Colonic mucosa (tissue), 4 donors: Measurements from ENCODE around the gene METRN. TPM values are rescaled to one million over a fixed set of nuclear protein-coding genes. Genes with fewer than 3 reads are reported as not detected.
A peak's percentile ranks its signal among the peaks of the same experiment; 100 is the strongest.

Experiments
- DNase-seq: peaks from one replicate; pipeline ENCODE4 v3.0.0-alpha.2; 2020
- H3K27ac ChIP-seq: fragments of 200-600 bp; one replicate; pipeline ENCODE4 v1.8.0; 2021
- H3K27me3 ChIP-seq: fragments of 200-600 bp; one replicate; pipeline ENCODE4 v1.8.0; 2021
- H3K36me3 ChIP-seq: fragments of 200-600 bp; one replicate; pipeline ENCODE4 v1.8.0; 2021
- H3K4me1 ChIP-seq: fragments of 200-600 bp; one replicate; pipeline ENCODE4 v1.8.0; 2021; ENCODE audit warnings: mild to moderate bottlenecking
- H3K4me3 ChIP-seq: fragments of 200-600 bp; one replicate; pipeline ENCODE4 v1.8.0; 2021
- H3K9ac ChIP-seq, 2 donors: one replicate each; pipeline ENCODE4 v1.7.0; 2013; ENCODE audit warnings: control low read depth in 2 of 2, low read depth in 2 of 2, low read length in 2 of 2
- H3K9me3 ChIP-seq: fragments of 200-600 bp; one replicate; pipeline ENCODE4 v1.8.0; 2021
- CTCF ChIP-seq: fragments of 200-600 bp; IDR thresholded peaks from one replicate; pipeline ENCODE4 v1.8.0; 2022; ENCODE audit warnings: antibody characterized with exemption, mild to moderate bottlenecking
- intact Hi-C: fragments of 100-400 bp; cut with DNase I; formaldehyde crosslinking; loops from one replicate; pipeline ENCODE4 v1.14.1; 2022
- total RNA-seq, 2 donors: library from RNA; stranded (reverse); fragmentation: NEBNext Ultra II Directional in 1 of 2; extraction: Animal tissue kit (Norgen Biotek cat#: 25700) in 1 of 2; gene quantifications; one replicate each; pipeline ENCODE4 v1.2.1, GENCODE V29; 2021
- donor health status: healthy.
- donor health status: DM: no; HTN: no; CAD: no.
- donor health status: DM: no; HTN: no; CAD: no.

Gene METRN
- 10 to 100 TPM; 23.3 to 50.0 TPM for total RNA-seq

GRCh38 chr16:714558-715476, at the start of gene METRN:
Gene METRN, plus strand, starts transcription at chr16:715118. Its CDS starts 172 bp downstream, at chr16:715290.
- H3K4me3 ChIP-seq = peak within 1 kb of the TSS; percentile 70
- no peaks in the 10 kb centered on the region for H3K36me3 ChIP-seq
- no peak for TF ChIP-seq CTCF
- intact Hi-C loops = loop anchor here (5.0 kb wide), 1 partner anchor 342 kb away; no protein-coding TSS in a partner anchor
- H3K27me3 ChIP-seq = peaks cover 17% of the 10 kb centered on the region
- H3K9me3 ChIP-seq = no peaks in the 10 kb centered on the region
- H3K4me1 ChIP-seq = peaks cover 26% of the 10 kb centered on the region
- peak; percentile 92 for DNase-seq
- H3K9ac ChIP-seq = peak within 1 kb of the TSS; percentile 19 to 51
- no peak within 1 kb of the TSS for H3K27ac ChIP-seq

GRCh38 chr16:666572-666971, 48.3 kb upstream of the METRN start:
- Histone ChIP-seq H3K36me3 (peaks cover 8% of the 10 kb centered on the region), H3K9me3 (no peaks in the 10 kb centered on the region), H3K4me3 (no peak overlapping the region), H3K27ac (no peak overlapping the region), H3K9ac (peak overlapping the region in 1 of 2 donors; percentile 35), H3K4me1 (peaks cover 6% of the 10 kb centered on the region), H3K27me3 (no peaks in the 10 kb centered on the region)
- TF ChIP-seq CTCF = no peak
- no peak for DNase-seq
- intact Hi-C loops = no loop called here

- no peak overlapping the region for H3K4me3 ChIP-seq
- DNase-seq = no peak
Measured at GRCh38 chr16:667113-667779, 47.7 kb upstream of the METRN start.

GRCh38 chr16:667780-668518, 47.0 kb upstream of the METRN start, which contains the start of gene RHOT2:
Gene RHOT2, plus strand, starts transcription at chr16:668132. Its CDS starts 68 bp downstream, at chr16:668200.
- peak; percentile 93 for DNase-seq
- Histone ChIP-seq H3K9ac (peak within 1 kb of the TSS; percentile 91 to 93), H3K4me3 (peak within 1 kb of the TSS; percentile 99), H3K36me3 (peaks cover 20% of the 10 kb centered on the region), H3K4me1 (peaks cover 6% of the 10 kb centered on the region), H3K27ac (peak within 1 kb of the TSS; percentile 75), H3K27me3 (no peaks in the 10 kb centered on the region), H3K9me3 (no peaks in the 10 kb centered on the region)
- peak; percentile 88 for TF ChIP-seq CTCF
- intact Hi-C loops = no loop called here

More at GRCh38 chr16:667113-667779, 47.7 kb upstream of the METRN start:
- peaks cover 13% of the 10 kb centered on the region for H3K36me3 ChIP-seq
- no peak for TF ChIP-seq CTCF
- intact Hi-C loops = no loop called here
- H3K9me3 ChIP-seq = no peaks in the 10 kb centered on the region
- H3K9ac ChIP-seq = peak overlapping the region; percentile 46 to 93
- H3K4me1 ChIP-seq = peaks cover 6% of the 10 kb centered on the region
- no peaks in the 10 kb centered on the region for H3K27me3 ChIP-seq
- no peak overlapping the region for H3K27ac ChIP-seq
